Lower leg skin (tissue), 4 donors: Measurements from ENCODE around the gene PARP14. TPM values are rescaled to one million over a fixed set of nuclear protein-coding genes. Genes with fewer than 3 reads are reported as not detected.

Experiments used
- DNase-seq, 2 donors: peaks; one replicate each; pipeline ENCODE4 v3.0.0-alpha.2; 2019; ENCODE audit warnings: low spot score in 2 of 2
- H3K4me3 ChIP-seq: fragments of 200-600 bp; sonication (generic); 2 replicates; pipeline ENCODE4 v1.5.1; 2017; ENCODE audit warnings: mild to moderate bottlenecking, low read depth; ENCODE audit not compliant: poor library complexity, severe bottlenecking
- CTCF ChIP-seq, 3 donors: fragments of 450-650 bp; IDR thresholded peaks; one replicate each; pipeline ENCODE4 v1.5.1; 2016; ENCODE audit warnings: antibody characterized with exemption in 3 of 3, mild to moderate bottlenecking in 3 of 3, moderate library complexity in 2 of 3
- POLR2A ChIP-seq, 2 donors: fragments of 450-650 bp; IDR thresholded peaks; one replicate each; pipeline ENCODE4 v1.6.1; 2016 to 2017; ENCODE audit warnings: antibody characterized with exemption in 2 of 2, mild to moderate bottlenecking in 1 of 2, moderate library complexity in 1 of 2
- WGBS, 2 donors: methylation state at CpG; one replicate each; pipeline ENCODE4 v1.1.5; 2018; 5-methylcytosine and 5-hydroxymethylcytosine counted together
- intact Hi-C: fragments of 100-400 bp; cut with DNase I; formaldehyde crosslinking; loops from one replicate; pipeline ENCODE4 v1.15.0; 2023; ENCODE audit warnings: low total_unique reads
- total RNA-seq, 4 donors: library from RNA; depleted of rRNA; stranded (reverse); fragments of >200 nt; gene quantifications; one replicate each; pipeline ENCODE4 v1.1.0, GENCODE V29; 2016

The PARP14 gene
- total RNA-seq, 4 donors from 2014 or later, result 4.9 to 14.5 (median 9.4) TPM

- intact Hi-C loops, result no loop called here
- DNase-seq, result peak in 1 of 2 donors; percentile 30
- H3K4me3 ChIP-seq, result no peak overlapping the region
- TF ChIP-seq POLR2A (IDR thresholded peaks at IDR 0.05) (no peak), CTCF (IDR thresholded peaks at IDR 0.05) (no peak)
- 78 to 84% methylated on average over 13 of the region's 13 CpGs for WGBS, 2 donors
These were observed 19.0 kb upstream of the PARP14 start for GRCh38 chr3:122661633-122662032.

DNA sequence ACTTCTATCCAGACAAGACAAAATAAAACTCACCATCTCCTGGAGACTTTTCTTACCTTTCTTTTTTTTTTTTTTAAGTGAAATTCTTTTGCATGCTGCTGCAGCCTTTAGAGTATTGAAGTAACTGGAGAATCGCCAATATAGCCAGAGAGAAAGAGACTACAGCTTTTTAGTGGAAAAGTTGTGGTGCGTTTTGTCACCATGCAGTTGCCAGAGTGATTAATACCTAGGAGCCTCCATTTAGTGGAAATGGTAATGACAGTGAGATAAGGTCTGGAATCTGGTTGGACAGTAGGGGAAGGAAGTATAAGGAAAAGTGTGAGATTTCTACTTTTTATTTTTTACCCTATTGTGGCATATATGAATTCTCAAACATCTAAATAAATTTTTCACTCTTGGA, 18.1 kb upstream of the PARP14 start:
- TF ChIP-seq CTCF (IDR thresholded peaks at IDR 0.05), result no peak
- no peak for TF ChIP-seq POLR2A (IDR thresholded peaks at IDR 0.05)
- intact Hi-C loops, result no loop called here
- no peak overlapping the region for H3K4me3 ChIP-seq
- no peak for DNase-seq
- 27 to 43% methylated on average over 2 of the region's 2 CpGs for WGBS, 2 donors

GRCh38 chr3:122665226-122665786, 15.3 kb upstream of the PARP14 start:
- H3K4me3 ChIP-seq, result no peak overlapping the region
- TF ChIP-seq POLR2A (IDR thresholded peaks at IDR 0.05) (no peak), CTCF (IDR thresholded peaks at IDR 0.05) (no peak)
- intact Hi-C loops, result no loop called here
- 60 to 62% methylated on average over 4 of the region's 4 CpGs for WGBS, 2 donors
- no peak for DNase-seq

DNA sequence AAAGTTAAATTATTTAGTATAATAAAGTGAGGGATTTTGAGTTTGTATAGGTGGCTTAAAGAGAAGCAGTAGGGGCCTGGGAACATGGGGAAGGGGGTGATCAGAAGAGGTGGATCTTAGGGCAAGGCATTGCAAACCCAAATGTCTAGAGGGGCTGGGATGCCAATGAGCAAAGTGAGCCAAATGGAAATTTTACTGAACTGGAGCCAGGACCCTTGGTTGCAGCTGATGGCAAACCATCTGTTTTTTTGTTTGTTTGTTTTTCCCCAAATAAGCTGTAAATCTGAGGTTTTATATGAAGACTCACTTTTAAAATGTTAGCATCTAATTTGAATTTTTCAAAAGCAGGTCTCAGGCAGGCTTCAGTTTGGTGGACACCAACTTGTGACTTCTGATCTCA, 14.8 kb upstream of the PARP14 start:
- intact Hi-C loops, result no loop called here
- DNase-seq, result no peak
- TF ChIP-seq POLR2A (IDR thresholded peaks at IDR 0.05) (no peak), CTCF (IDR thresholded peaks at IDR 0.05) (no peak)
- H3K4me3 ChIP-seq, result no peak overlapping the region

- intact Hi-C loops, result no loop called here
- H3K4me3 ChIP-seq, result no peak overlapping the region
- 79 to 80% methylated on average over 8 of the region's 8 CpGs for WGBS, 2 donors
- TF ChIP-seq CTCF (IDR thresholded peaks at IDR 0.05) (no peak), POLR2A (IDR thresholded peaks at IDR 0.05) (no peak)
- no peak for DNase-seq
These were observed 11.5 kb upstream of the PARP14 start for GRCh38 chr3:122668930-122669730.
